ENCODE measurements around the gene RNF31. TPM values are rescaled to one million over a fixed set of nuclear protein-coding genes. Genes with fewer than 3 reads are reported as not detected.

Gene RNF31
- total RNA-seq, 2 donors from 2014 or later, result 73.8 to 76.9 TPM

DNA sequence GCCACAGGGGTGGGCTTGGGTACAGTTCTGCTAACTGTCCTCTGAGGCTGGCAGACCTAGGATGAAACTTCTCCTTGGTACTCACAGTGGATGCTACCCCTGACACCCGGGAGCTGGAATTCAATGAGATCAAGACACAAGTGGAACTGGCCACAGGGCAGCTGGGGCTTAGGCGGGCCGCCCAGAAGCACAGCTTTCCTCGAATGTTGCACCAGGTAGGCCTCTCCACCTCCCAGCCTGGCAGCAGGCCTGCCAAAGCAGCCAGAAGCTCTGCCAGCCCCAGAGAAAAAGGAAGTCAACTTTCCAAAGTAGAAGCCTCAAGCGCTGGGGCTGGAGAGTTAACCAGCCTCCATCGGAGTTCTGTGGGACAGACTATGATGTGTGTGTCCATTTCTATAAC is 30.1 kb upstream of the RNF31 start:
- peaks cover 16 to 30% of the 10 kb centered on the region in 2 donors for H3K36me3 ChIP-seq
- H3K4me3 ChIP-seq, result no peak overlapping the region
- H3K27me3 ChIP-seq (replicated peaks; ENCODE audit: insufficient read depth), result no peaks in the 10 kb centered on the region
- intact Hi-C loops (cut with DNase I), result no loop called here
- no peak overlapping the region for H3K27ac ChIP-seq
- WGBS, result 85% methylated on average over 6 of the region's 6 CpGs
- H3K4me1 ChIP-seq (replicated peaks), result peaks cover 4% of the 10 kb centered on the region
- TF ChIP-seq POLR2AphosphoS5 (IDR thresholded peaks at IDR 0.05), result no peak
- TF ChIP-seq POLR2A (IDR thresholded peaks at IDR 0.05), result no peak
- TF ChIP-seq, protein P1, sequence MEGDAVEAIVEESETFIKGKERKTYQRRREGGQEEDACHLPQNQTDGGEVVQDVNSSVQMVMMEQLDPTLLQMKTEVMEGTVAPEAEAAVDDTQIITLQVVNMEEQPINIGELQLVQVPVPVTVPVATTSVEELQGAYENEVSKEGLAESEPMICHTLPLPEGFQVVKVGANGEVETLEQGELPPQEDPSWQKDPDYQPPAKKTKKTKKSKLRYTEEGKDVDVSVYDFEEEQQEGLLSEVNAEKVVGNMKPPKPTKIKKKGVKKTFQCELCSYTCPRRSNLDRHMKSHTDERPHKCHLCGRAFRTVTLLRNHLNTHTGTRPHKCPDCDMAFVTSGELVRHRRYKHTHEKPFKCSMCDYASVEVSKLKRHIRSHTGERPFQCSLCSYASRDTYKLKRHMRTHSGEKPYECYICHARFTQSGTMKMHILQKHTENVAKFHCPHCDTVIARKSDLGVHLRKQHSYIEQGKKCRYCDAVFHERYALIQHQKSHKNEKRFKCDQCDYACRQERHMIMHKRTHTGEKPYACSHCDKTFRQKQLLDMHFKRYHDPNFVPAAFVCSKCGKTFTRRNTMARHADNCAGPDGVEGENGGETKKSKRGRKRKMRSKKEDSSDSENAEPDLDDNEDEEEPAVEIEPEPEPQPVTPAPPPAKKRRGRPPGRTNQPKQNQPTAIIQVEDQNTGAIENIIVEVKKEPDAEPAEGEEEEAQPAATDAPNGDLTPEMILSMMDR (IDR thresholded peaks at IDR 0.05), result no peak
- H3K9me3 ChIP-seq, result no peaks in the 10 kb centered on the region
- DNase-seq (ENCODE audit: low spot score), result no peak

- TF ChIP-seq POLR2AphosphoS5 (IDR thresholded peaks at IDR 0.05) (no peak), POLR2A (IDR thresholded peaks at IDR 0.05) (no peak)
- TF ChIP-seq, protein P1 (IDR thresholded peaks at IDR 0.05), result no peak
- H3K36me3 ChIP-seq, result peaks cover 16 to 44% of the 10 kb centered on the region in 2 donors
- peaks cover 4% of the 10 kb centered on the region for H3K4me1 ChIP-seq (replicated peaks)
- intact Hi-C loops (cut with DNase I), result no loop called here
- H3K4me3 ChIP-seq, result no peak overlapping the region
- DNase-seq (ENCODE audit: low spot score), result no peak
- no peaks in the 10 kb centered on the region for H3K27me3 ChIP-seq (replicated peaks; ENCODE audit: insufficient read depth)
- H3K27ac ChIP-seq, result no peak overlapping the region
- H3K9me3 ChIP-seq, result no peaks in the 10 kb centered on the region
- 94% methylated on average over 6 of the region's 6 CpGs for WGBS
Observed at GRCh38 chr14:24119691-24120090, 27.6 kb upstream of the RNF31 start.

GRCh38 chr14:24121210-24121609 is 26.1 kb upstream of the RNF31 start:
- TF ChIP-seq, protein P1 (IDR thresholded peaks at IDR 0.05), result no peak
- no peak for TF ChIP-seq POLR2A (IDR thresholded peaks at IDR 0.05)
- no peak for TF ChIP-seq POLR2AphosphoS5 (IDR thresholded peaks at IDR 0.05)
- Histone ChIP-seq H3K4me3 (no peak overlapping the region), H3K36me3 (peaks cover 16 to 44% of the 10 kb centered on the region in 2 donors), H3K27ac (no peak overlapping the region), H3K9me3 (no peaks in the 10 kb centered on the region), H3K4me1 (replicated peaks) (peaks cover 4% of the 10 kb centered on the region), H3K27me3 (replicated peaks; ENCODE audit: insufficient read depth) (no peaks in the 10 kb centered on the region)
- DNase-seq (ENCODE audit: low spot score), result no peak
- intact Hi-C loops (cut with DNase I), result no loop called here
- 92% methylated on average over 8 of the region's 8 CpGs for WGBS

DNA sequence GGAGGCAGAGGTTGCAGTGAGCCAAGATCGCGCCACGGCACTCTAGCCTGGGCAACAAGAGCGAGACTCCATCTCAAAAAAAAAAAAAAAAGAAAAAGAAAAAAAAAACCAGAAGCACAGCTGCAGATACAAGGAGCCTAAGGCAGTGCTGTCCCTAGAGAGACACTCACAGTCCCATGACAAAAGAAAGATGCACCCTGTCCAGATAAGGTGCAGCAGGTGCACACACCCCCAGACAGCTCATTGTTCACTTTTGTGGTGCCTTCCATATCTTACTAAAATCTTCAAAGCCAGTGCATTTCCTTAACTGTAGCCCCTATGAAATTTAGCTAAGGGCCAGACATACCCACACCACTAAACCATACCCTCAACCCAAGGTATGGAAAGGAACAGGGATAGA is 24.9 kb upstream of the RNF31 start:
- intact Hi-C loops (cut with DNase I), result no loop called here
- no peaks in the 10 kb centered on the region for H3K4me1 ChIP-seq (replicated peaks)
- H3K9me3 ChIP-seq, result no peaks in the 10 kb centered on the region

DNA sequence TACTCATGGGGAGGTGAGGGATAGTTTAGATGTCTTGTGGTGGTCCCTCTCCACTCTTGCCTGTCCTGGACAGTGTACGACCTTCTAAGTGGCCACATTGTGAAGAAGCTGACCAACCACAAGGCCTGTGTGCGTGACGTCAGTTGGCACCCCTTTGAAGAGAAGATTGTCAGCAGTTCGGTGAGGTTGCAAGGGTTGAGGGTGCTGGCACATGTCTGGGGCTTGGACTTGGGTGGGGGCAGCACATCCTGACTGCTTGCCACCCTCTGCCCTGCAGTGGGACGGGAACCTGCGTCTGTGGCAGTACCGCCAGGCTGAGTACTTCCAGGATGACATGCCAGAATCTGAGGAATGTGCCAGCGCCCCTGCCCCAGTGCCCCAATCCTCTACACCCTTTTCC is 24.4 kb upstream of the RNF31 start:
- WGBS, result 91% methylated on average over 8 of the region's 8 CpGs
- TF ChIP-seq POLR2A (IDR thresholded peaks at IDR 0.05) (no peak), POLR2AphosphoS5 (IDR thresholded peaks at IDR 0.05) (no peak)
- TF ChIP-seq, protein P1 (IDR thresholded peaks at IDR 0.05), result no peak
- H3K36me3 ChIP-seq, result peaks cover 16 to 44% of the 10 kb centered on the region in 2 donors

More for the DNA sequence above, 24.9 kb upstream of the RNF31 start:
- peaks cover 16 to 44% of the 10 kb centered on the region in 2 donors for H3K36me3 ChIP-seq
- WGBS, result 87% methylated on average over 4 of the region's 4 CpGs
- H3K4me3 ChIP-seq, result no peak overlapping the region
- no peak for DNase-seq (ENCODE audit: low spot score)
- H3K27ac ChIP-seq, result no peak overlapping the region
- no peaks in the 10 kb centered on the region for H3K27me3 ChIP-seq (replicated peaks; ENCODE audit: insufficient read depth)
- TF ChIP-seq, protein P1 (IDR thresholded peaks at IDR 0.05), result no peak
- TF ChIP-seq POLR2AphosphoS5 (IDR thresholded peaks at IDR 0.05) (no peak), POLR2A (IDR thresholded peaks at IDR 0.05) (no peak)

More for the DNA sequence above, 24.4 kb upstream of the RNF31 start:
- Histone ChIP-seq H3K27ac (no peak overlapping the region), H3K4me3 (no peak overlapping the region), H3K4me1 (replicated peaks) (no peaks in the 10 kb centered on the region), H3K27me3 (replicated peaks; ENCODE audit: insufficient read depth) (no peaks in the 10 kb centered on the region), H3K9me3 (no peaks in the 10 kb centered on the region)
- intact Hi-C loops (cut with DNase I), result no loop called here
- no peak for DNase-seq (ENCODE audit: low spot score)
